HG03045 (cell line): ENCODE results near the gene LRRC2.

ENCODE experiments used
- ATAC-seq: cut with Tn5 transposase; IDR thresholded peaks from one replicate; pipeline ENCODE4 v1.9.1; 2021; ENCODE audit warnings: mild to moderate bottlenecking, moderate library complexity; ENCODE audit not compliant: unreplicated experiment

The LRRC2 gene

GRCh38 chr3:46482632-46483350, 83.3 kb downstream of the LRRC2 start:
- ATAC-seq, result no peak

DNA sequence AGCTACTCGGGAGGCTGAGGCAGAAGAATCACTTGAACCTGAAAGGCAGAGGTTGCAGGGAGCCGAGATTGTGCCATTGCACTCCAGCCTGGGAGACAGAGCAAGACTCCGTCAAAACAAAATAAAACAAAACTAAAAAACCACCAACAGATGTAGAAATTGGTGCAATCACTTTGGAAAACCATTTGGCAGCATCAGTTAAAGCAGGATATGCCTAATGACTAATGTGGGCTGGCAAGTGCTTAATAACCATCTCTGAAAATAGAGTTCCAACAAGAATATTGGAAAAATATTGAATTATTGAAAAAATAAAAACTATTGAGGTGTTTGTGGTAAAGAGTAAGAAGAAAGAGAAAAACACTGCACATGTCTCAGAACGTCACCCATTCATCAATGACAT, 84.5 kb downstream of the LRRC2 start:
- no peak for ATAC-seq

DNA sequence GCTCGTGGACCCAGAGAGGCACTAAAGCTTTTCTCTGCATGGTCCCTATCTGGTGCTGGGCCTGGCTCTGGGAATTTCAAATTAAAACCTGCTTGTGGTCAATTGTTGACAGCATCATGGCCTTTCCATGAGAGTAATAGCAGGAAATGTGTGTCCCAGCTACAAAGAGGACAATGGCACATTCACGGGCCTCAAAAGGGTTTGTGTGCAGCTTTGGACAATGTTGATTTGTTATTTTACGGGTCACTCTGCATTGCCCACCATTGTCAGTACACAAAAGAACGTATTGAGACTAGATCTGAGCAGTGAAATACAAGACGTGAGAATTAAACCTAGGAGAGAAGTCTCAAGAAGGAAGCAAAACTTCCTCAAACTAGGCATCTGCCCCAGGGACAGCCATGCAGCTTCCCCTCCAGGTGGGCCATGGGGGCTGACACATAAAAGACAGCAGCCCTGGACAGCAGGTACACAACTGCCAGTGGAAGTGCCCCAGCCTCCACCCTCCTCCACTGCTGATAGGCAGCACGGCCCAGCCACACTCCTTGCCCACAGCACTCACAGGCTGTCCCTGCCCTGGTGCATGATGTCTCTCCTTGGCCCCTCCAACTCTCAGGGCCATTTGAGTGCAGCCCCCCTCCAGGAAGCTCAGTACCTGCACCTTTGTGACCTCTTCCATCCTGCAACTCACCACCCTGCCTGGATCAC, 85.5 kb downstream of the LRRC2 start:
- ATAC-seq, result no peak

- ATAC-seq, result no peak
These were observed 86.4 kb downstream of the LRRC2 start for GRCh38 chr3:46479696-46480095.

DNA sequence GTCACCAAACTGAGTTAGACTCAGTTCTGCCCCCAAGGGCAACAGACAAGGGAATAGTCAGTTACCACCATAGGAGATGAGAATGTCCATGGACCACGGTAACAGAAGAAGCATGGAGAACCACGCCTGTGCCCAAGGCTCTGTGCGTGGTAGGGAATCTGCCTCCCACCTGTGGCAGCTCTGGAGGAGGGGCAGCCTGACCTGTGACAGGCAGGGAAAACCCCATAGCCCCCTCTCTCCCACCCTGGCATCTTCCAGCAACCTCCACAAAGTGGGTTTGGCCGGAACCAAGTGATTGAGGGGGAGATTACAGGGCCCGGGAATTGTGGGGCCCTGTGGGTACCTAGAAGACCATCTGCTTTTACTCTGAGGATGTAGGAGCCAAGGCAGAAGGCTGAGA, 87.1 kb downstream of the LRRC2 start:
- no peak for ATAC-seq

DNA sequence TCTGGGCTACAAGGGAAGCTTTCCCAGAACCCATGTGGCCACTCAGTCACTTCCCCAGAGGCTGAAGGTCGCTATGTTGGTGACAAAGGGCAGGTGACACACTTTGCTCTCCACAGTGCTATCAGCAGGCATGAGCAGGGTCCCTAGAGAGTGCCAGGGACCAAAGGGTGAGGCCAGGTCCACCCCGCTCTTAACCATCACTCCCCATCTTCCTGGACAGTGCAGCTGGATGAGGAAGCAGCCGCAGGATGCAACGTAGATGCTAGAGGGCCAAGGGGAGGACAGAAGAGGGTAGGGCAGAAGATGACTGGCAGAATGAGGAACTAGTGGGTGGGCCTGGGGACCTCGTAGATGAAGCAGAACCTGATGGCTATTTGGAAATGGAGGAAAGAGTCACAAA, 87.8 kb downstream of the LRRC2 start:
- ATAC-seq, result no peak

- ATAC-seq, result no peak
These were observed 88.3 kb downstream of the LRRC2 start for GRCh38 chr3:46477756-46478155.

- ATAC-seq, result no peak
These were observed 89.0 kb downstream of the LRRC2 start for GRCh38 chr3:46477145-46477544.

- ATAC-seq, result no peak
These were observed 93.4 kb downstream of the LRRC2 start for GRCh38 chr3:46472736-46473135.

GRCh38 chr3:46471371-46471914, 94.7 kb downstream of the LRRC2 start:
- no peak for ATAC-seq

GRCh38 chr3:46470831-46471230, 95.3 kb downstream of the LRRC2 start:
- no peak for ATAC-seq

- ATAC-seq, result no peak
These were observed 96.3 kb downstream of the LRRC2 start for GRCh38 chr3:46469680-46470357.

DNA sequence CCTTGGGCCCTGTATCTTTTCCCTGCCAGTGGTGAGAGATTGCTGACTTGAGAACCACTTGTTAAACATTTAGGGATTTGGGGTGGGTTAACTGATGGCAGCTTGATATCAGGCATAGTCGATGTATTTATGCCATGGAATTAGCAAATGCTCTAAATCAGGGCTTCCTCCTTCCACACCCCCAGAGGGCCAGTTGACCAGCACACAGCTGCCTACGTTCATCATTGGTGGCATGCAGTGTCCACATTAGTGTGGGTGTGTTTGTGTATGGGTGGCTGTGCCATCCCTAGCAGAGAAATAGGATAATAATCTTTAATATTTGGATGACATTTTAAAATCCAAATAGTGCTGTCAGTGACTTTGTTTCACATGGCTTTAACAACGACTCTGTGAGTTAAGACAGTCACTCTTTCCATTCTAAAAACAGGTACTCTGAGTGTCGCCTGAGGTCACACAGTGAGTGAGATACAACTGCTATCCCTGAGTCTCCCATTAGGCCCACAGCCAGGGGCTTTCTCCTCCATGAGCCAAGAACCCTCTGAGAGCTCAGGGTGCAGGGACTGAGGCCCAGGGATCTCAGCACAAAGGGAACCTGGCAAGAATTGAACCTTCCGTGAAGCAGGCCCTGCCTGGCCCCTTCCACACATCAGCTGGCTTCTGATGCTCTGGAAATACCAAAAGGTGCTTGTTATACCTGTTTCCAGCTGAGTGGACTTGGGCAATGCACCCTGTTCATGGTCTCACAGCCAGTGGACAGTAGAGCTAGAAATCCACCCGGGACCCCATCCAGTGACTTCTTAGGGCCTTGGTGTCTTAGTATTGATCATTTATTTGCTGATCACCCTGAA, 97.1 kb downstream of the LRRC2 start:
- ATAC-seq, result no peak

DNA sequence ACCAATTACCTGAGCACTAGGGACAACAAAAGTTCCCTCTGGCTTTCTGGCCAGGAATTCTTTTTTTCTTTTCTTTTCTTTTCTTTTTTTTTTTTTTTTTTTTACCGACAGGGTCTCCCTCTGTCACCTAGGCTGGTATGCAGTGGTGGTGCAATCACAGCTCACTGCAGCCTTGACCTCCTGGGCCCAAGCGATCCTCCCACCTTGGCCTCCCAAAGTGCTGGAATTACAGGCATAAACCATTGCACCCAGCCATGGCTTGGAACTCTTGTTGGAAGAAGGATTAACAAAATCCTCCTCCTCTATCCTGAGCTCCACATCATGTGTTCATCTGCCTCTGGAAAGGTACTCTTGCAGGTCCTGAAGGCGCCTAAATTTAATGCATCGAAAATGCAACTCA, 98.5 kb downstream of the LRRC2 start:
- no peak for ATAC-seq

- ATAC-seq, result no peak
These were observed 99.2 kb downstream of the LRRC2 start for GRCh38 chr3:46466871-46467403.

GRCh38 chr3:46466273-46466672, 99.8 kb downstream of the LRRC2 start:
- ATAC-seq, result no peak
